GM19452 (cell line): ENCODE measurements around the gene AGRN.
"Not testable (repeated sequence)": the region's sequence is repeated elsewhere in the genome, so short reads cannot be mapped to it uniquely, and the experiment has no call there.

ENCODE experiments used
- ATAC-seq: cut with Tn5 transposase; IDR thresholded peaks from one replicate; pipeline ENCODE4 v1.9.1; 2021; ENCODE audit not compliant: unreplicated experiment

AGRN gene

DNA sequence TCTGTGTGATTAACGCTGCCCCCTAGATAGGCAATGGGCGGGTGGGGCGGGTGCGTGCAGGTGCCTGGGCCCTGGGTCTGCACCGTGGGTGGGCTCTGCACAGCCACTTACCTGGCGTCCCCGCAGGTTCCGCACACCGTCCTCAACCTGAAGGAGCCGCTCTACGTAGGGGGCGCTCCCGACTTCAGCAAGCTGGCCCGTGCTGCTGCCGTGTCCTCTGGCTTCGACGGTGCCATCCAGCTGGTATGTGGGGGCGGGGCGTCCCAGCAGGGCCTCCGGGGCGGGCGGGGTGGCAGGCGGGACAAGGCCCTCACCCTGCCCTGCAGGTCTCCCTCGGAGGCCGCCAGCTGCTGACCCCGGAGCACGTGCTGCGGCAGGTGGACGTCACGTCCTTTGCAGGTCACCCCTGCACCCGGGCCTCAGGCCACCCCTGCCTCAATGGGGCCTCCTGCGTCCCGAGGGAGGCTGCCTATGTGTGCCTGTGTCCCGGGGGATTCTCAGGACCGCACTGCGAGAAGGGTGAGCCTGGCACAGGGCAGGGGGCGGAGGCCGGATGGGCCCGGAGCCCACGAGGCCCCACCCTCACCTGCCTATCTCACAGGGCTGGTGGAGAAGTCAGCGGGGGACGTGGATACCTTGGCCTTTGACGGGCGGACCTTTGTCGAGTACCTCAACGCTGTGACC is 31.3 kb downstream of the AGRN start:
- ATAC-seq: no peak

DNA sequence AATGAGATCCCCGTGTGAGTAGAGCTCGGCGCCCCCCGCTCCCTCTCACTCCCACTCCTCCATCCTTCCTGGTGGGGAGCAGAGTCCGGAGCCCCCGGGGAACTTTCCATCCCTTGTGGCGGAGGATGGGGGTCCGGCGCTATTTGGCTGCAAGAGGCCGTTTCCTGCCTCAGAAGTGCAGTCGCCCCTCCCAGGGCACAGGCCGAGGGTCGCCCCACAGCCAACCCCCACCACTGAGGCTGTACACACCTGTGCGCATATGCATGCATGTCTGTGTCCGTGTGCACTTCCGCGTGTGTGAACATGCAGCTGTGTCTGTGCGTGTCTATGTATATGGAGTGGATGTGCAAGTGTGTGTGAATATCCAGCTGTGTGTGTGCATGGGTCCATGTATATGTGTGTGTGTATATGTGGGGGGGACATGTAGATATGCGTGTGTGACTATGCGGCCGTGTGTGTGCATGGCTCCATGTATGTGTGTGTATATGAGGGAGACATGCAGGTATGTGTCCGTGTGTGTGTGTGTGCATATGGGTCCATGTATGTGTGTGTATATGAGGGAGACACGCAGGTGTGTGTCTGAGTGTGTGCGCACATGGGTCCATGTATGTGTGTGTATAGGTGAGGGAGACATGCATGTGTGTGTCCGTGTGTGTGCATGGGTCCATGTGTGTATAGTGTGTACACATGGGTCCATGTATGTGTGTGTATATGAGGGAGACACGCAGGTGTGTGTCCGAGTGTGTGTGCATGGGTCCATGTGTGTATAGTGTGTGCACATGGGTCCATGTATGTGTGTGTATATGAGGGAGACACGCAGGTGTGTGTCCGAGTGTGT is 32.3 kb downstream of the AGRN start:
- no peak for ATAC-seq

DNA sequence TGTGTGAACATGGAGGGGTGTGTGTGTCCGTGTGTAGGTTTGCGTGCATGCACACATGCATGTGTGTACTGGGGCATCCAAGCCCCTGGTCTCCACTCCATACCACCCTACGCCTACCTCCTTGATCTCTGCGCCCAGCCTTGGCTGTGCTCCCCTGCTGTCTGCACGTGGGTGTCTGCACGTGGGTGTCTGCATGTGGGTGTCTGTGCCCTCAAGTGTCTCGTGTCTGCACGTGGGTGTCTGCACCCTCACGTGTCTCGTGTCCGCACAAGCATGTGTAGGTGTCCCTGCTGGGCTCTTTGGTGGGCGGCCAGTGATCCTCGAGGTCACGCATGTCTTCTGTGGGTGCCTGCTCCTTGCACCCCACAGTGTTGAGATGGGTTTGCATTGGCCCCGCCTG is 33.1 kb downstream of the AGRN start:
- ATAC-seq: no peak

DNA sequence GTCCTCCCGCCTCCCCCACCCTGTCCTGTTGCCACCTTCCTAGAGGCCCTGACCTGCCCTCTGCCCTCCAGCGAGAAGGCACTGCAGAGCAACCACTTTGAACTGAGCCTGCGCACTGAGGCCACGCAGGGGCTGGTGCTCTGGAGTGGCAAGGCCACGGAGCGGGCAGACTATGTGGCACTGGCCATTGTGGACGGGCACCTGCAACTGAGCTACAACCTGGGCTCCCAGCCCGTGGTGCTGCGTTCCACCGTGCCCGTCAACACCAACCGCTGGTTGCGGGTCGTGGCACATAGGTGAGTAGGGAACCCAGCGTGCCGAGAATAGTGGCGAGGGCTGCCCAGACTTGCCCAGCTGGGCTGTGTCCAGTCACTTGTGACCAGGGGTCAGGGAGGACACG is 33.8 kb downstream of the AGRN start:
- ATAC-seq: no peak

DNA sequence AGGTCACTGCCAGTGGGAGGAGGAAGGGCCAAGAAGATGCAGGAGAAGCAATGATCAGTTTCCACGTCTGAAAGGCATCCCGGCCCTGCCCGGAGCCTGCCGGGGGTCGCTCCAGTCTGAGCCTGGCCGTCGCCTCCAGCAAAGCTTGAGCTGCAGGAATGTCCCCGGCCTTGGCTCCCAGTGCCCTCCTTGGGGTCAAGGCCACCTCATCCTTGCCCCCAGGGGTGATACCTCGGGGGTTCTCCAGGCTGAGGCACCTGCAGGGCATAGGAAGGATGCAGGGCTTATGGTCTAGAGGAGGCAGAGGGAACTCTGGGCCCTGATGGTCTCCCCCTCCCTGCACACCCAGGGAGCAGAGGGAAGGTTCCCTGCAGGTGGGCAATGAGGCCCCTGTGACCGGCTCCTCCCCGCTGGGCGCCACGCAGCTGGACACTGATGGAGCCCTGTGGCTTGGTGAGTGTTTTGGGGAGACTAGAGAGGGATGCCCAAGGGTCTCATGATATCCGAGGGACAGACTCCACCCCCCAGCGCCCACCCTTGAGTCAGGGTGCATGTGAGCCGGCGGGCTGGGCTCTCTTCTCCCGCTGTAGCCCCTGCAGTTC is 34.3 kb downstream of the AGRN start:
- no peak for ATAC-seq

DNA sequence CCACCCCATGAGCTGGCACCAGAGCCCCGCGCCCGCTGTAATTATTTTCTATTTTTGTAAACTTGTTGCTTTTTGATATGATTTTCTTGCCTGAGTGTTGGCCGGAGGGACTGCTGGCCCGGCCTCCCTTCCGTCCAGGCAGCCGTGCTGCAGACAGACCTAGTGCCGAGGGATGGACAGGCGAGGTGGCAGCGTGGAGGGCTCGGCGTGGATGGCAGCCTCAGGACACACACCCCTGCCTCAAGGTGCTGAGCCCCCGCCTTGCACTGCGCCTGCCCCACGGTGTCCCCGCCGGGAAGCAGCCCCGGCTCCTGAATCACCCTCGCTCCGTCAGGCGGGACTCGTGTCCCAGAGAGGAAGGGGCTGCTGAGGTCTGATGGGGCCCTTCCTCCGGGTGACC is 35.1 kb downstream of the AGRN start:
- no peak for ATAC-seq

DNA sequence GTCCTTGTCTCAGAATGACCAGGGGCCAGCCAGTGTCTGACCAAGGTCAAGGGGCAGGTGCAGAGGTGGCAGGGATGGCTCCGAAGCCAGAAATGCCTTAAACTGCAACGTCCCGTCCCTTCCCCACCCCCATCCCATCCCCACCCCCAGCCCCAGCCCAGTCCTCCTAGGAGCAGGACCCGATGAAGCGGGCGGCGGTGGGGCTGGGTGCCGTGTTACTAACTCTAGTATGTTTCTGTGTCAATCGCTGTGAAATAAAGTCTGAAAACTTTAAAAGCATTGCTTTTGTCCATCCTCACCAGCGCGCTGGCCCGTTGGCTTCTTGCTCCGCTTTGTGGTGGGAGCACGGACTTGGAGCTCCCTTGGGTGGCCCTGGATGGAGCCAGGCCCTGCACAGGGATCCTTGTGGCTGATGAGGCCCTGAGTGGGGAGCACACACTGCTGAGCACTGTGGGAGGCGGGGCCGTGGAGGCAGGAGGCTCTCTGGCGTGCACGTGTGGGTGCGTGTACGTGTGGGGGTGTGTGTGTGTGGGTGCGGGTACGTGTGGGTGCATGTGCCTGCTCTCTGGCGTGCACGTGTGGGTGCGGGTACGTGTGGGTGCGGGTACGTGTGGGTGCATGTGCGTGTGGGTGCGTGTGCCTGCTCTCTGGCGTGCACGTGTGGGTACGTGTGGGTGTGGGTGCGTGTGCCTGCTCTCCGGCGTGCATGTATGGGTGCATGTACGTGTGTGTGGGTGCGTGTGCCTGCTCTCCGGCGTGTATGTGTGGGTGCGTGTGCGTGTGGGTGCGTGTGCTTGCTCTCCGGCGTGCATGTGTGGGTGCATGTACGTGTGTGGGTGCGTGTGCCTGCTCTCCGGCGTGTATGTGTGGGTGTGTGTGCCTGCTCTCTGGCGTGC is 36.2 kb downstream of the AGRN start:
- ATAC-seq: no peak

DNA sequence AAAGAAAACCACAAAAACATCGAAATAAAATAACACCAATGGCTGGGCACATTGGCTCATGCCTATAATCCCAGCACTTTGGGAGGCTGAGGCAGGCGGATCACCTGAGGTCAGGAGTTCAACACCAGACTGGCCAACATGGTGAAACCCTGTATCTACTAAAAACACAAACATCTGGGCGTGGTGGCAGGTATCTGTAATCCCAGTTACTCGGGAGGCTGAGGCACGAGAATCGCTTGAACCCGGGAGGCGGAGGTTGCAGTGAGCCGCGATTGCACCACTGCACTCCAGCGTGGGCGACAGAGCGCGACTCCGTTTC is 37.8 kb downstream of the AGRN start:
- ATAC-seq: not testable (repeated sequence)

DNA sequence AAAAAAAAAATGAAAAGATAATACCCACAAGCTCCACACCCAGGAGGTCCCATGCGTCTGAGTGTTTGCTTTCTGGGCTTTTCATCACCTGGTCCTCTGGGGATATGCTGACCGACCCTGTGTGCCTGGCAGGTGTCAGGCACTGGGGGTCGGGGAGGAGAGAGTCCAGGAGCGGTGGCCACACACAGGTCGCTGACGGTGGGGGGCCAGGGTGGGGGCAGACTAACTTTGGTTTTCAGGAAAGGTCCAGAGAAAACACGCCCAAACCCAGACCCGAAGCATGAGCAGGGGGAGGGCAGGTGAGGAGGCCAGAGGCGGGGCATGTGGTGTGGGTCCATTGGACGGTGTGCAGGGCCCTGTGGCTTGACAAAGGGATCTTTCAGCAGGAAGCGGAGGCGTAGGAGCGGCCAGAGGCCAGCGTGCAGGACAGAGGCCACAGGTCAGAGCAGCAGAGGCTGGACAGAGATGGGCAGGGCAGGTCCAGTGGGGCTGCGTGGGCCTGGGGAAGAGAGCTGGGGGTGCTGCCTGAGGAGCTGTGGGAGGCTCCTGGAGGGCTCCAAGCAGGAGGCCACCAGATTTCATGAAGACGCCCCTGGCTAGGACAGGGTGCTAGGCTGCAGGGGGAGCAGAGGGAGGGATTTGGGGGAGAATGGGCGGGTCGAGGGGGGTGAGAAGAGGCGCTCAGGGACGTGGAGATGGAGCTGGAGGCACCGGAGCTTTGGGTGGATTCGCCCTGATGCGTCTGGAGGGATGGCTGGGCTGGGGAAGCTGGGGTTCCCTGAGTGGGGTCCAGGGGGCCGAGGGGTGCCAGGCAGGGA is 38.4 kb downstream of the AGRN start:
- no peak for ATAC-seq

DNA sequence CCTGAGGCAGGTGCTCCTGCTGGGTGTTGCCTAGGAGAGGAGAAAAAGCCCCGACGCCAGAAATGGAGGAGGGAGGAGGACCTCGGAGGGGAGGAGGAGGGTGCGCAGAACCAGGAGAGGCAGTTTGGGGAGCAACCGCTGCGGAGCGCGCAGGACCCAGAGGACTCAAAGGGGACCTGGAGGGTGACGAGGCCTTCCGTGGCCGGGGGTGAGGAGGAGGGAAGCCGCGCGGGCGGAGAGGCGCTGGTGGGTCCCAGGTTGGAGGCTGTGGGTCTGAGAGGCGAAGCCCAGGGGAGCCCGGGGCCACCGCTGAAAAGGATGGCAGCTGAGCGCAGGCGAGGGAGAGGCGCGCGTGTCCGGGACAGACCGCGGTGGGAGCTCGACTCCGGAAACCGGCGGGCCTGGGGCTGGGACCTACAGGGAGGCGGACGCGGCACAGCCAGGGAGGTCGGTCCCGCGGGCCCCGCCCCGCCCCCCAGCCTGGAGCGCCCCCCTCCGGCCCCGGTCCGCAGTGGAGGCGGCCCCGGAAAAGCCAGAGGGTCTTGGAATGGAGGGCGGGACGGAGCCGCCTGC is 39.1 kb downstream of the AGRN start:
- peak; percentile 34 for ATAC-seq

DNA sequence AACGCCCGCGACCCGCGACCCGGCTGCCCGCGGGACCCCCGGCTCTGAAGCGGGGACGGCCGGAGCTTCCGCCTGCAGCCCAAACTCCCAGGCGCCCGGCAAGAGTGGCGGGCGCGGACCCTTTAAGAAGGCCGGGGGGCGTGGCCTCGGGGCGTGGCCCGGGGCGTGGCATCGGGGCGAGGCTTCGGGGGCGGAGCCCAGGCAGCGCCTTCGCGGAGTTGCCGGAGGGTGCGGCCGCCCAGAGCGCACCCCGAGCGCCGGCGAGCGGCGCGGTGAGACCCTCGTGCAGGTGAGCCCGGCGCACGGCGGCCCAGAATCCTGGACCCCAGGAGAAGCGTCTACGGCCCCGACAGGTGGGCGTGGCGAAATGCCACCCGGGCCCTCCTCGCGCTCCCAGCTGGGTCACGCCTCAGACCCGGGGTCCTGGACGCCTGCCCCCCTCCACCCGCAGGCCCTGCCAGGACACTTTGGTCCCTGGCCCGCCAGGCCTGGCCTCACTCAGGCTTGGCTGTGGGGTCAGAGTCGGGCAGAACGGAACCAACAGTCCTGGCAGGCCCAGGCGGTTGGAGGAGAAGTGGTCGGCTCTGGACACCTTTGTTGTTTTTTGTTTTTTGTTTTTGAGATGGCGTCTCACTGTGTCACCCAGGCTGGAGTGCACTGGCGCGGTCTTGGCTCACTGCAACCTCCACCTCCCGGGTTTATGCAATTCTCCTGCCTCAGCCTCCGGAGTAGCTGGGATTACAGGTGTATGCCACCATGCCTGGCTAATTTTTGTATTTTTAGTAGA is 39.8 kb downstream of the AGRN start:
- ATAC-seq: peak; percentile 64

DNA sequence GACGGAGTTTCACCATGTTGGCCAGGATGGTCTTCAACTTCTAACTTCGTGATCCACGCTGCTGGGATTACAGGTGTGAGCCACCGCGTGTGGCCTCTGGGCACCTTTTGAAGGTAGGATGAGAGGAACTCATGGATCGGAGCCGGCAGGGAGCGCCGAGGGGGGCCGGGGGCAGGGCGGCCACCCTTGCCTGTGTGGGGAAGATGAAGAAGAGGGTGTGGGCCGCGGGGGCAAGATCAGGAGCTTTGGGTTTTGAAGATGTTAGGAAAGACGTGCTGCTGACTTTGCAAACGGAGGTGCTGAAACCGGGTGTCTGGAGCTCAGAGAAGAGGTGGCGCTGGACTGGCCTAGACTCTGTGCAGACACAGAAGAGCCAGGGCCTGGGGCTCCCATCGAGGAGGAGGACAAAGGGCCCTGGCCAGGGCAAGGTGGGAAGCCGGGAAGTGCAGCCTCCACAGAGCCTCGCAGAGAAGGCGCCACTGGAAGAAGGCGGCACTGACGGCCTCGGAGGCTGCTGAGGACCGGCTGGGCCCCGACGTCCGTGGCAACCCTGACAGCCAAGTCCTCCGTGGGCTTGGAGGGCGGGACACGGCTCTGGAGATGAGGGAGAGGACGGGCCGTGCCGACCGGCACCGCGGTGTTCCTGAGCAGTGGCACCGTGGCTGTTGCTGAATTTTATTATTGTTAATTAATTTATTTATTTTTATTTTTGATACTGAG is 40.5 kb downstream of the AGRN start:
- no peak for ATAC-seq

DNA sequence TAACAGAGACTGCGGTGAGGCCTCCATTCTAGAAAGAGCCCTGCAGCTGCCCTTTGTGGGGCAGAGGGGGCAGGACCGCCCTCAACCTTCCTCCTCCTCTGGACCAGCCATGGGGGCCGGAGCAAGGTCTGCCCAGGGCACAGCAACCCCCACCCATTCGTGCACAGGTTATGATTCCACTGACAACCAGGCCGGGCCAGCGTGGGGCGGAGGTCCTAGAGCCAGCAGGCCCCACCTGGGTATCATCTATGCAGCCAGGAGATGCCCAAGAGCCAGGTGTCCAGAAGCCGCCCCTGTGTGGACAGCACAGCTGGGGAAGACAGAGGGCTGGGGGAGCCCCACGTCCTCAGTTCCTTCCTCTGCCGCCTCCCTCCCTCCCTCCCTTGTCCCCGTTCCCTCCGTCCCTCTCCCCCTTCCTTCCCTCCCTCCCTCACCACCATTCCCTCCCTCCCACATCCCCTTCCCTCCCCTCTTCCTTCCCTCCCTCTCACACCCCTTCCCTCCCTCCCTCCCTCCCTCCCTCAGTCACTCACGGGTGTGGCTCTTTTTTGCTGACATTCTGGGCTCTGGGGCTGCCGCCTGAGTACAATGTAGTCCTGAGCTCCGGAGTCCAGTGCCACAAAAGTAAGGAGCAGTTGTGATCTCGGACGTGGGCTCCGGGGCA is 41.9 kb downstream of the AGRN start:
- no peak for ATAC-seq

DNA sequence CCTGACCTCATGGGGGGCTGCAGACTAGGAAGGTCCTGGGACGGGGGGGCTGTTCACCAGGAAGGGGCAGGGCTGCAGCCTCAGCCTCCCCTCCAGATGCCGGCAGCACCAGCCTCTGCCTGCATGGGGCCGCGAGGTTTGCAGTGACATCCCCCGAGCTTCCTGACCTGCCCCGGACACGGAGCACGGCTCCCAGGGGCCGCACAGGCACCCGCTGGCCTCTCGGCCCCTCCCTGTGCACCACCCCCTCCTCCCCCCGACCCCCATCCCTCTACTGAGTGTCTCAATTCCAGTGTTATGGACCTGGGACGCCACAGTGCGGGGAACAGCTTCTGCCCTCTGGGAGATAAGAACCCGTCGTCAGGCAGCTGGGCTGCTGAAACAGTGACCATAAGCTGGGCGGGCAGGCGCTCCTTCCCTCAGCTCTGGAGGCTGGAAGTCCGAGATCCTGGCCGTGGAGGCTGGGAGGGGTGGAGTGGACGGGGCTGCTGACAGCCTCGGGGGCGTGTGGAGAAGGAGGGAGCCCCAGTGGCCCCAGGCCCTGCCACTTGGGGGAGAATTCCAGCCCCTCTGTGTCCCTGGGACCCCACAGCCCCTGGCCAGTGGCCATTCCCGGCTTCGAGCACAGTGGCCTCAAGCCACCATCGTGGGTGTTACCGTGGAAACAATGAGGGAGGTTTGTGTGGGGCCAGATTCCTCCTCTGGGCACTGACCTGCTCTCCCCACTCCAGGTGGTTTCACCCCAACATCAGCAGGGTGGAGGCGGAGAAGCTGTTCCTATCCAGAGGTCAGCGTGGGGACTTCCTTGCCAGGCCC is 42.6 kb downstream of the AGRN start:
- ATAC-seq: no peak

DNA sequence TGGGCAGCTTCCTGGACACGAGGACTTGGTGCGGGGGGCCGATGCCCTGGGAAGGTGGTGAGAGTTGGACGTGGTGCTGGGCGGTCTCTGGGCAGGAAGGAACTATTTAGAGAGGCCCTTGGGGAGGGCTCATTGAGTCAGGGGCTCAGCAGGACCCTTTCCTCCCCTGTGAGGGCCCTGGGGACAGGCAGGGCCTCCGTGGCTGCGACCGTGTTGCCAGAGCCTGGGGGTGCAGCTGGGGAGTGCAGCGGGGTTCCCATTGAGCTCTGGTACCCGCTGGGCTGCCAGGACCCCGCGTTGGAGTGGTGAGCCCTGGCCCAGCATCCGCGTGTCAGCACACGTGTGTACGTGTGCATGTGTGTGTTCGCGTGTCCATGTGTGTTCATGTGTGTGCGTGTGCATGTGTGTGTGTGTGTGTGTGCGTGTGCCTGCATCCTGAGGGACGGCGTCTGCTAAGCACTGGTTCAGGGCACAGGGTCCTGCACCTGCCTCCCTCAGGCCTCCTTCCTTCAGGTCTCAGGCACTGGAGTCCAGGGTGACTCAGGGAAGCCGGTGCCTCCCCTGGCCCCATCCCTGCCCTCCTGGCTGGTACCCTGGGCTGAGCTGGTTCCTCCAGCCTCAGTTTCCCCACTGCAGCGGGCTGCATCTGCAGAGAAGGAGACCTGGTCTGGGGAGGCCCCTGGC is 43.5 kb downstream of the AGRN start:
- ATAC-seq: no peak

DNA sequence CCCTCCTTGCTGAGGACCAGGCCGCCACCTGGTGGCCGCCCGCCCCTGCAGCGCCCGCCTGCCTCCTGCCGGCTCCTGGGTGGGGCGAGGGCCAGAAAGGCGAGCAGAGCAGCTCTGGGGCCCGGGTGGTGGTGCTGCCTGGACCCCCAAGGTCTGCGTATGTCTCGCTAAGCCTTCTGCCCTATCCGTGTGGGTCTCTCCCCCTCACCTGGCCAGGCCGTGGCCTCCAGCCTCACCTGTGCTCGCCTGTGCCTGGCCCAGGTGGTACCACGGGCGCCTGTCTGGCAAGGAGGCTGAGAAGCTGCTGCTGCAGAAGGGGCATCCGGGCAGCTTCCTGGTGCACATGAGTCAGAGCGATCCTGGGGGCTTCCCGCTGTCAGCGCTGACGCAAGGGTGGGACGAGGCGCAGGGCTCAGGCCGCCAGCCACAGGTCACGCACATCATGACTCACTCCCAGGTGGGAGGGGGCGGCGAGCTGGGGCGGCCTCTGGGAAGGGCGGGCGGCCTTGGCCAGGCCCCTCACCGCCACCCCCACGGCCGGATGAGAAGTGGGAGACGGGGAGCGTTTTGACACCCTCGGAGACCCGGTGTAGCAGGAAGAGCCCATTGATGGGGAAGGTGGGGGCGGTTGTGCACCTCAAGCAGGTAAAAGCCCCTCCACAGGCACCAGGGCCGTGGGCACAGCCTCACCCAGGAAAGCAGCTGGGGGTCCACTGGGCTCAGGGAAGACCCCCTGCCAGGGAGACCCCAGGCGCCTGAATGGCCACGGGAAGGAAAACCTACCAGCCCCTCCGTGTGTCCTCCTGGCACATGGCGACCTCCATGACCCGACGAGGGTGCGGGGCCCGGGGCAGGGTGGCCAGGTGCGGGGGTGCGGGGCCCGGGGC is 44.3 kb downstream of the AGRN start:
- ATAC-seq: peak; percentile 52
